ENCODE measurements around the gene CD320.
"Not testable (repeated sequence)": the region's sequence is repeated elsewhere in the genome, so short reads cannot be mapped to it uniquely, and the experiment has no call there.

CD320 gene

GRCh38 chr19:8307965-8308866 lies at the start of gene CD320:
Gene CD320 (minus strand): TSS chr19:8308358. CDS start chr19:8308290, 68 bp downstream.
- DNase-seq (ENCODE audit: low spot score): peak; percentile 91

DNA sequence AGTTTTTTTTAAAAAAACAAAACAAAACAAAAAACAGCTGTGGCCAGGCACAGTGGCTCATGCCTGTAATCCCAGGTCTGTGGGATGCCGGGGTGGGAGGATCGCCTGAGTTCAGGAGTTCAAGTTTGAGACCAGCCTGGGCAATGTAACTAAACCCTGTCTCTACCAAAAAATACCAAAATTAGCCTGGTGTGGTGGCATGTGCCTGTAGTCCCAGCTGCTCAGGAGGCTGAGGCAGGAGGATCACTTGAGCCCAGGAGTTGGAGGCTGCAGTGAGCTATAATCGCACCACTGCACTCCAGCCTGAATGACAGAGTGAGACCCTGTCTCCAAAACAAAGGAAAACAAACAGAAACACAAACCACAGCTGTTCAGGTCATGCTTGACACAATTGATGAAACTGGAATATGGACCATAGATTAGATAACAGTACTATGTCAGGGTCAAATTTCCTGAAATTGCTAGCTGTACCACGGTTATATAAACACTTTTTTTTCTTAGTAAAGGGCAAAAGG lies 48.9 kb upstream of the CD320 start:
- no peak for DNase-seq (ENCODE audit: low spot score)

DNA sequence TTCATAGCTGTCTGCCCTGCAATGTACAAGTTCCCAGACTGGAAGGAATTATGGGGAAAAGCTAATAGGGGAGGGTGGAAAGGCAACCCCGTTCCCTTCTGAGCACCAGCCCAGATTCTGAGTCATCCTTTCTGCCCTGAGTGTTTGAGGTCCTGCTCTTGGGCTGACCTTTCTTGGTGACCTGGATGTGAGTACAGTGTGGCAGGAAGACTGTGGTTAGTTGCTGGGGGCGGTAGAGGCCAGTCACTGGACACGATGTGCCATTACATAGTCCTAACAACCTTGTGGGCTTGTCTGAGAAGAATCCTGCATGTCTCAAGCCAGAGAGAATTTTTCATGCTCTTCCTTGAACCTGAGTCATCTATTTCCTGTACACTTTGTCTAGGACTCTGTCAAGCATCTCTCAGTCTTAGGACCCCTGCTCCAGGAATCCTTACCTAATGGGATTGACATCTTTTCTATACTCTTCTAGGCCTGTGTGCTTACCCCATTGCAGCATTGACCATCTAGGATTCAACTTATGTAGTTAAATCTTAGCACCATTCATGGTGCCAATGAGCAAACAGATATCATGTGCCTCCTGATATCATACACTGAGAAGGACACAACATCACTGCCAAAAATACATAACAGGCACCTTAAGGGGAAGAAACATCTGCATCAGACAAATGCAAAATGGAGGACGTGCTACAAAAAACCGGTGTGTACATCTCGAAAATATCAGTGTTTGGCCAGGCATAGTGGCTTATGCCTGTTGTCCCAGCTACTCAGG lies 47.7 kb upstream of the CD320 start:
- peak; percentile 100 for DNase-seq (ENCODE audit: low spot score)

DNA sequence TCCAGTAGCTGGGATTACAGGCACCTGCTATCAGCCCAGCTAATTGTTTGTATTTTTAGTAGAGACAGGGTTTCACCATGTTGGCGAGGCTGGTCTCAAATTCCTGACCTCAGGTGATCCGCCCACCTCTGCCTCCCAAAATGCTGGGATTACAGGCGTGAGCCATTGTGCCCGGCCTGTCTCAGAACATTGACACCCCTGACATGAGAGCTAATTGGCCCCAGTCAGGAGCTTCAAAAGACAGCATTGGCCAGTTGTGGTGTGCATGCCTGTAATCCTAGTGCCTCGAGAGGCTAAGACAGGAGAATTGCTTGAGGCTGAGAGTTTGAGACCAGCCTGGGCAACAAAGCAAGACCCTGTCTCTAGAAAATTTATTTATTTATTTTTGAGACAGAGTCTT lies 44.7 kb upstream of the CD320 start:
- not testable (repeated sequence) for DNase-seq (ENCODE audit: low spot score)

DNA sequence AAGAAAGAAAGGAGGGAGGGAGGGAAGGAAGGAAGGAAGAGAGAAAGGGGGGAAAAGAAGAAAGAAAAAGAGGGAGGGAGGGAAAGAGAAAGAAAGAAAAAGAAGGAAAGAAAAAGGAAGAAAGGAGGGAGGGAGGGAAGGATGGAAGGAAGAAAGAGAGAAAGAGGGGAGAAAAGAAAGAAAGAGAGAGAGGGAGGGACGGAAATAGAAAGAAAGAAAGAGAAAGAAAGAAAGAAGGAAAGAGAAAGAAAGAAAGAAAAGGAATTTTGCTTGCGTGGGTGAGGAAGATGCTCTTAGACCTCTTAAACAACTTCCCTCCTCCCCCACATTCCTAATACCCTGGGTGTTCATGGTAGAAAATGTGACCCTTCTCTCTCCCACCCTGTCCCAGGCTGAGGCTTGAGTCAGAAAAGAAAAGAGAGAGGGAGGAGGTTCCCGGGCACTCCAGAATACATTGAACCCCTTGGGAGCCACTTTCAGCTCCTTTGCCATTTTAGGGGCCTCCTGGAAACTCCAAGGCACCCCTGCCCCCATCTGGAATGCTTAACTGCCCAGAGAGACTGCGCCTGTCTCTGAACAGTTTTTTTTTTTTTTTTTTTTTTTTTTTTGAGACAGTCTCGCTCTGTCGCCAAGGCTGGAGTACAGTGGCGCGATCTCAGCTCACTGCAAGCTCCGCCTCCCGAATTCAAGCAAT lies 44.1 kb upstream of the CD320 start:
- no peak for DNase-seq (ENCODE audit: low spot score)

- DNase-seq (ENCODE audit: low spot score): not testable (repeated sequence)
Observed at GRCh38 chr19:8349629-8350372, 41.6 kb upstream of the CD320 start.

DNA sequence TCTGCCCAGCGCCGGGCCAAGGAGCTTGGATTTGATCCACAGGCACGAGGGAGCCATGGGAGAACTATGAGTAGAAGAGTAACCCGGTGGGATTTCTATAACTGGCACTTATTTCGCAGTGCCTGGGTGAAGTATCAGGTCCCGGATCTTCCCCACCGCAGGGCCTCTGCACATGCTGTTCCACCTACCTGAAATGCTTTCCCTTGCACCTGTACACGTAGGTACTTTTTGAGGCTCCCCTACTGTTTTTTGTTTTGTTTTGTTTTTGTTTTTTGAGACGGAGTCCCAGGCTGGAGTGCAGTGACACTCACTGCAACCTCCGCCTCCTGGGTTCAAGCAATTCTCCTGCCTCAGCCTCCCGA lies 35.3 kb upstream of the CD320 start:
- DNase-seq (ENCODE audit: low spot score): no peak

- DNase-seq (ENCODE audit: low spot score): peak; percentile 95
Observed at GRCh38 chr19:8342684-8343482, 34.7 kb upstream of the CD320 start, which contains the start of gene KANK3. Gene KANK3 (minus strand): TSS chr19:8343262. CDS start chr19:8337828, 5,434 bp downstream.

DNA sequence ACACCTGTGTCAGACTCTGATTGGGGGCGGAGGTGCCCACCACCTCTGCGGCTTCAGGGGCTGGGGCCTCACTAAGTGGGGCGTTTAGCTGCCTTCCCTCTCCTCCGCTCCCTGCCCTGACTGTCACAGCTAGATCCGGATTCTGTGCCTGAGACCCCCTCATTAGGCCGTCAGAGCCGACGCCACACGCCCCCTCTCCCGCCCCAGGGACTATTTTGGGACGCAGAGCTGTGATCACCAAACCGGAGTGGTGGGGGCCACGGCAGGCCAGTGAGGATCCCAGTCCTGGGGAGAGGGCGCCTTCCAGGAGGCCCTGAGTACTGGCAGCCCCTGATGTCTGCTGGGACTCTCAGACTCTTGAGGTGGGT lies 34.1 kb upstream of the CD320 start:
- DNase-seq (ENCODE audit: low spot score): no peak

DNA sequence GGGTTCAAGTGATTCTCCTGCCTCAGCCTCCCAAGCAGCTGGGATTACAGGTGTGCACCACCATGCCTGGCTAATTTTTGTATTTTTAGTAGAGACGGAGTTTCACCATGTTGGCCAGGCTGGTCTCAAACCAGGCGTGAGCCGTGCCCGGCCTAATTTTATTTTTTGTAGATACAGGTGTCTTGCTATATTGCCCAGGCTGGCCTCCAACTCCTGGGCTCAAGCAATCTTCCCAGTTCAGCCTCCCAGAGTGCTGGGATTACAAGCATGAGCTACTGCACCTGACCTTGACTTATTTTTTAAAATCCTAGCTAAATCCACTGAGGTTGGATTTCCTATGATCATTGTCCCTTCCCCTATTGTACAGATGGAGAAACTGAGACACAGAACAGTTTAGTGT lies 33.3 kb upstream of the CD320 start:
- DNase-seq (ENCODE audit: low spot score): not testable (repeated sequence)

DNA sequence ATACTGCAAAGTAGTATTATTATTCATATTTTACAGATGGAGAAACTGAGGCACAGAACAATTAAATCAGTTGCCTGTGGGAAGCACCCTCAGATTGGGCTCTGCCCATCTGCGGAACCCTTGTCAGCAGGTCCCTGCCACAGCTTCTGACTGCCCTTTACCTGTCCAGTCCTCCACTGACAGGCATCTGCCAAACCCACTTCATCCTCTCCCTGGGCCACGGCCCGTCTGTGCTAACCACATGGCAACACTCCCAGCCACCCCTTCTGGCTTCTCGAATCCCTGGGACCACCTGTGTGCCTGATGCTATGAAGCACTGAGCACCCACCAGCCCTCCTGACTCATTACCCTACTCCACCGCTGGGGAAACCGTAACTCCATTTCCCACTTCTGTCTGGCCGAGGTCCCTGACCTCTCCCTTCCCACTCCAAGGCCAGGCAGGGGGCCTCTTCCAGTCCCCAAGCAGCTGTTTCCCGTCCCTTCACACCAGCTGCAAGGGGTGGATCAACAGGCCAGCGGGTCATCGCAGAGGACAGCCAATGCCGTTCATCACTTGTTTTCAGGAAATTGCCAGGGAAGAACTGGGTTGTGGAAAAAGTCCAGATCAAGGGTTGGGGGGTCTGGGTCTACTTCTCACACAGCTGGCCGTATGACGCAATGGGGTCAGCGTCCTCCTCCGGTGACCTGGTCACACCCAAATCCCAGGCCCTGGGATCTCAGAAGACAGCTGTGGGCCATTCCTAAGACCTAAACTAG lies 32.4 kb upstream of the CD320 start:
- peak; percentile 76 for DNase-seq (ENCODE audit: low spot score)

DNA sequence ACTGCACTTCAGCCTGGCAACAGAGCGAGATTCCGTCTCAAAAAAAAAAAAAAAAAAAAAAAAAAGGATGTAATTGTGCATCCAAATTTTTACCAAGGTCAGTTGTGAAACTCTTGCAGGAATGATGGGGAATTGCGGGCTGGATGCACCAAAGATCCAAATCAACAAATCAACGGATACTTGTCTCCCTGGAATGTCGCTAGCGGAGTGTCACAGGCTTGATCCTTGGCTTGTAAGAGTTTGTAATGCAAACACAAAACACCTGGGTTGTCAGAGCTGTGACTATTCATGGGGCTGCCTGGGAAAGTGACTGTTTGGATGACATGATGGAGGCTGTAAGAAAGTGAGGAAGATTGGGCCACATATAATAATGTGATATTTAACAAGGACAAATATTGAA lies 30.7 kb upstream of the CD320 start:
- no peak for DNase-seq (ENCODE audit: low spot score)

- DNase-seq (ENCODE audit: low spot score): no peak
Observed at GRCh38 chr19:8337728-8338127, 29.6 kb upstream of the CD320 start.

GRCh38 chr19:8336660-8337059 lies 28.5 kb upstream of the CD320 start:
- DNase-seq (ENCODE audit: low spot score): no peak

GRCh38 chr19:8336072-8336569 lies 28.0 kb upstream of the CD320 start:
- no peak for DNase-seq (ENCODE audit: low spot score)

- no peak for DNase-seq (ENCODE audit: low spot score)
Observed at GRCh38 chr19:8335343-8336071, 27.3 kb upstream of the CD320 start.

- DNase-seq (ENCODE audit: low spot score): no peak
Observed at GRCh38 chr19:8334458-8335342, 26.5 kb upstream of the CD320 start.

All from kidney capillary endothelial cell (primary cell).